Spinal cord (tissue), 10 donors: Measurements from ENCODE around the gene FRMPD2. TPM values are rescaled to one million over a fixed set of nuclear protein-coding genes. Genes with fewer than 3 reads are reported as not detected.

ENCODE experiments used
- DNase-seq, 6 donors: peaks; one replicate each; pipeline versions ENCODE4 v3.0.0 to v3.0.0-alpha.2; 2013 to 2015; ENCODE audit warnings: low spot score in 6 of 6, low read depth in 4 of 6
- H3K27ac ChIP-seq: one replicate; pipeline ENCODE4 v1.5.1; 2013; ENCODE audit warnings: low read depth, low read length, control low read depth
- H3K27me3 ChIP-seq: one replicate; pipeline ENCODE4 v1.6.1; 2013; ENCODE audit warnings: low read length; ENCODE audit not compliant: control insufficient read depth, insufficient read depth
- H3K36me3 ChIP-seq: one replicate; pipeline ENCODE4 v1.6.1; 2013; ENCODE audit warnings: low read length; ENCODE audit not compliant: control insufficient read depth, insufficient read depth
- H3K4me1 ChIP-seq: one replicate; pipeline ENCODE4 v1.6.1; 2013; ENCODE audit warnings: low read length; ENCODE audit not compliant: control insufficient read depth, insufficient read depth
- H3K4me3 ChIP-seq: one replicate; pipeline ENCODE4 v1.5.1; 2013; ENCODE audit warnings: low read depth, low read length, control low read depth
- H3K9me3 ChIP-seq: one replicate; pipeline ENCODE4 v1.6.1; 2013; ENCODE audit warnings: low read length; ENCODE audit not compliant: control insufficient read depth, insufficient read depth
- WGBS: methylation state at CpG from one replicate; pipeline ENCODE4 v1.1.5; 2013; ENCODE audit warnings: missing lambda C conversion rate; ENCODE audit not compliant: insufficient coverage; 5-methylcytosine and 5-hydroxymethylcytosine counted together
- polyA plus RNA-seq, 2 donors: library from polyadenylated mRNA; unstranded; fragments of 120-200 nt; gene quantifications; one replicate each; pipeline ENCODE4 v1.2.1, GENCODE V29; 2013; ENCODE audit not compliant: insufficient read length in 2 of 2
- total RNA-seq, 2 donors: library from RNA; depleted of rRNA in 1 of 2; stranded (reverse); fragments of 120-200 nt in 1 of 2; fragments of >200 nt in 1 of 2; gene quantifications; one replicate each; pipeline versions ENCODE4 v1.2.3 to v1.2.4, GENCODE V29; 2013 to 2014
- donor health status: healthy.

Gene FRMPD2
- total and polyA plus RNA-seq, 4 donors: 5.5 to 14.9 (median 14.1) TPM

GRCh38 chr10:48237259-48238250, 36.9 kb downstream of the FRMPD2 start:
- WGBS: 95% methylated on average over 13 of the region's 16 CpGs
- DNase-seq: no peak
- Histone ChIP-seq H3K4me3 (no peak overlapping the region), H3K9me3 (no peaks in the 10 kb centered on the region), H3K4me1 (peaks cover 31% of the 10 kb centered on the region), H3K27me3 (no peaks in the 10 kb centered on the region), H3K27ac (no peak overlapping the region), H3K36me3 (no peaks in the 10 kb centered on the region)

- peaks cover 23% of the 10 kb centered on the region for H3K4me1 ChIP-seq
- no peaks in the 10 kb centered on the region for H3K27me3 ChIP-seq
- no peak overlapping the region for H3K4me3 ChIP-seq
- H3K36me3 ChIP-seq: no peaks in the 10 kb centered on the region
- no peaks in the 10 kb centered on the region for H3K9me3 ChIP-seq
- no peak overlapping the region for H3K27ac ChIP-seq
- DNase-seq: no peak
- 68% methylated on average over 5 of the region's 6 CpGs for WGBS
These were observed 38.3 kb downstream of the FRMPD2 start for GRCh38 chr10:48236199-48236621.

- DNase-seq: no peak
- Histone ChIP-seq H3K4me3 (no peak overlapping the region), H3K27me3 (no peaks in the 10 kb centered on the region), H3K9me3 (no peaks in the 10 kb centered on the region), H3K36me3 (no peaks in the 10 kb centered on the region), H3K4me1 (peaks cover 21% of the 10 kb centered on the region), H3K27ac (no peak overlapping the region)
- WGBS: 95% methylated on average over 3 of the region's 4 CpGs
These were observed 39.0 kb downstream of the FRMPD2 start for GRCh38 chr10:48235501-48235900.

- 93% methylated on average over 3 of the region's 4 CpGs for WGBS
- H3K4me1 ChIP-seq: peaks cover 21% of the 10 kb centered on the region
- no peak overlapping the region for H3K27ac ChIP-seq
- no peak overlapping the region for H3K4me3 ChIP-seq
- no peaks in the 10 kb centered on the region for H3K9me3 ChIP-seq
- no peaks in the 10 kb centered on the region for H3K36me3 ChIP-seq
- no peaks in the 10 kb centered on the region for H3K27me3 ChIP-seq
- no peak for DNase-seq
These were observed 39.7 kb downstream of the FRMPD2 start for GRCh38 chr10:48234787-48235186.

- no peaks in the 10 kb centered on the region for H3K9me3 ChIP-seq
- H3K4me1 ChIP-seq: peaks cover 21% of the 10 kb centered on the region
- peak in 1 of 6 donors; percentile 37 for DNase-seq
- 43% methylated on average over 1 of the region's 1 CpG for WGBS
- H3K36me3 ChIP-seq: no peaks in the 10 kb centered on the region
- H3K4me3 ChIP-seq: no peak overlapping the region
- H3K27ac ChIP-seq: no peak overlapping the region
- H3K27me3 ChIP-seq: no peaks in the 10 kb centered on the region
These were observed 40.2 kb downstream of the FRMPD2 start for GRCh38 chr10:48234295-48234694.

GRCh38 chr10:48233559-48234005, 40.9 kb downstream of the FRMPD2 start:
- no peaks in the 10 kb centered on the region for H3K9me3 ChIP-seq
- H3K27me3 ChIP-seq: no peaks in the 10 kb centered on the region
- WGBS: 88% methylated on average over 1 of the region's 2 CpGs
- peak in 1 of 6 donors; percentile 58 for DNase-seq
- H3K27ac ChIP-seq: no peak overlapping the region
- no peaks in the 10 kb centered on the region for H3K36me3 ChIP-seq
- peaks cover 18% of the 10 kb centered on the region for H3K4me1 ChIP-seq
- H3K4me3 ChIP-seq: no peak overlapping the region

GRCh38 chr10:48232717-48233447, 41.6 kb downstream of the FRMPD2 start:
- WGBS: 97% methylated on average over 3 of the region's 3 CpGs
- Histone ChIP-seq H3K36me3 (no peaks in the 10 kb centered on the region), H3K4me3 (no peak overlapping the region), H3K27ac (no peak overlapping the region), H3K9me3 (no peaks in the 10 kb centered on the region), H3K4me1 (peaks cover 18% of the 10 kb centered on the region), H3K27me3 (no peaks in the 10 kb centered on the region)
- no peak for DNase-seq

- H3K36me3 ChIP-seq: no peaks in the 10 kb centered on the region
These were observed 42.7 kb downstream of the FRMPD2 start for GRCh38 chr10:48231699-48232315.

GRCh38 chr10:48231178-48231577, 43.3 kb downstream of the FRMPD2 start:
- DNase-seq: no peak
- Histone ChIP-seq H3K36me3 (no peaks in the 10 kb centered on the region), H3K27ac (no peak overlapping the region), H3K4me3 (no peak overlapping the region), H3K27me3 (no peaks in the 10 kb centered on the region), H3K9me3 (no peaks in the 10 kb centered on the region), H3K4me1 (peaks cover 18% of the 10 kb centered on the region)
- 94% methylated on average over 2 of the region's 2 CpGs for WGBS

More at GRCh38 chr10:48231699-48232315, 42.7 kb downstream of the FRMPD2 start:
- Histone ChIP-seq H3K27ac (no peak overlapping the region), H3K4me1 (peaks cover 18% of the 10 kb centered on the region), H3K9me3 (no peaks in the 10 kb centered on the region), H3K27me3 (no peaks in the 10 kb centered on the region), H3K4me3 (no peak overlapping the region)
- 81% methylated on average over 5 of the region's 6 CpGs for WGBS
- DNase-seq: no peak
